OCI-LY3 (cell line): ENCODE data around the gene NFATC2IP.

Experiments used
- H2AFZ ChIP-seq: fragments of 200-600, 300-600 bp; shearing (Covaris generic); 2 replicates; pipeline ENCODE4 v1.6.0; 2014; ENCODE audit warnings: antibody characterized with exemption, low read depth, low read length
- H3K27ac ChIP-seq: fragments of 200-600, 300-600 bp; sonication (generic); 2 replicates; pipeline ENCODE4 v1.5.1; 2014; ENCODE audit warnings: mild to moderate bottlenecking, low read length, moderate library complexity, mixed read lengths
- H3K27me3 ChIP-seq: fragments of 200-600, 300-600 bp; sonication (generic); 2 replicates; pipeline ENCODE4 v1.6.1; 2014; ENCODE audit warnings: low read depth, low read length, mixed read lengths
- H3K36me3 ChIP-seq: fragments of 200-600, 300-600 bp; sonication (generic); replicated peaks from 2 replicates; pipeline ENCODE3; 2014; ENCODE audit warnings: low read depth, low read length, mixed read lengths
- H3K4me1 ChIP-seq: fragments of 300-600, 200-600 bp; sonication (generic); 2 replicates; pipeline ENCODE4 v1.6.1; 2014; ENCODE audit warnings: low read length, mixed read lengths
- H3K4me2 ChIP-seq: fragments of 200-600, 300-600 bp; sonication (generic); 2 replicates; pipeline ENCODE4 v1.6.1; 2014; ENCODE audit warnings: low read length, mixed read lengths
- H3K4me3 ChIP-seq: fragments of 300-600, 200-600 bp; sonication (generic); 2 replicates; pipeline ENCODE4 v1.5.1; 2014; ENCODE audit warnings: antibody characterized with exemption, mild to moderate bottlenecking, low read length, moderate library complexity
- H3K79me2 ChIP-seq: fragments of 300-600, 200-600 bp; shearing (Covaris generic); 2 replicates; pipeline ENCODE4 v1.6.1; 2014; ENCODE audit warnings: mild to moderate bottlenecking, low read length, mixed read lengths
- H3K9ac ChIP-seq: fragments of 300-600, 200-600 bp; shearing (Covaris generic); 2 replicates; pipeline ENCODE4 v1.6.0; 2014; ENCODE audit warnings: mild to moderate bottlenecking, low read length, moderate library complexity
- H3K9me3 ChIP-seq: fragments of 200-600, 300-600 bp; shearing (Covaris generic); 2 replicates; pipeline ENCODE4 v1.6.1; 2014; ENCODE audit warnings: low read length, mixed read lengths; ENCODE audit not compliant: insufficient read depth
- H4K20me1 ChIP-seq: fragments of 200-600, 300-600 bp; sonication (generic); 2 replicates; pipeline ENCODE4 v1.6.1; 2016; ENCODE audit warnings: low read length, mixed read lengths; ENCODE audit not compliant: insufficient read depth
- EZH2phosphoT487 ChIP-seq: fragments of 200-600 bp; shearing (Covaris generic); IDR thresholded peaks from 2 replicates; pipeline ENCODE4 v1.6.1; 2018; ENCODE audit warnings: antibody characterized with exemption, mixed run types, low read depth
- TF ChIP-seq, protein P1 (sequence below): fragments of 200-600, 300-600 bp; sonication (generic); IDR thresholded peaks from 2 replicates; pipeline ENCODE4 v1.5.1; 2014; ENCODE audit warnings: antibody characterized with exemption, low read length, low read depth

NFATC2IP gene

DNA sequence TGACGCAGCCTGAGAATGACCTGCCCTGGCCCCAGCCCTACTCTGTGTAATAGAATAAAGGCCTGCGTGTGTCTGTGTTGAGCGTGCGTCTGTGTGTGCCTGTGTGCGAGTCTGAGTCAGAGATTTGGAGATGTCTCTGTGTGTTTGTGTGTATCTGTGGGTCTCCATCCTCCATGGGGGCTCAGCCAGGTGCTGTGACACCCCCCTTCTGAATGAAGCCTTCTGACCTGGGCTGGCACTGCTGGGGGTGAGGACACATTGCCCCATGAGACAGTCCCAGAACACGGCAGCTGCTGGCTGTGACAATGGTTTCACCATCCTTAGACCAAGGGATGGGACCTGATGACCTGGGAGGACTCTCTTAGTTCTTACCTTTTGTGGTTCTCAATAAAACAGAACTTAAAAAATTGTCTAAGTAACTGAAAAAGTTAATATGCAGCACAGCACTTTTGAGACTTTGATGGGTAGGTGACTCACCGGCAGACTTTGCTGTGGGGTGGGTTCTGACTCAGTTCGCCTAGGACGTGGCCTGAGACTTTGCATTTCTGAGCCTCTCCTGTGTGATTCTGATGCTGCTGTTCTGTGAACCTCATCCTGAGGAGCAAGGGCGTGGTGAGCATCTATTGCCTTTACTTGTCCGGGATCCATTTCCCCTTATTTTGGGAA is 39.8 kb downstream of the NFATC2IP start:
- TF ChIP-seq, protein P1, sequence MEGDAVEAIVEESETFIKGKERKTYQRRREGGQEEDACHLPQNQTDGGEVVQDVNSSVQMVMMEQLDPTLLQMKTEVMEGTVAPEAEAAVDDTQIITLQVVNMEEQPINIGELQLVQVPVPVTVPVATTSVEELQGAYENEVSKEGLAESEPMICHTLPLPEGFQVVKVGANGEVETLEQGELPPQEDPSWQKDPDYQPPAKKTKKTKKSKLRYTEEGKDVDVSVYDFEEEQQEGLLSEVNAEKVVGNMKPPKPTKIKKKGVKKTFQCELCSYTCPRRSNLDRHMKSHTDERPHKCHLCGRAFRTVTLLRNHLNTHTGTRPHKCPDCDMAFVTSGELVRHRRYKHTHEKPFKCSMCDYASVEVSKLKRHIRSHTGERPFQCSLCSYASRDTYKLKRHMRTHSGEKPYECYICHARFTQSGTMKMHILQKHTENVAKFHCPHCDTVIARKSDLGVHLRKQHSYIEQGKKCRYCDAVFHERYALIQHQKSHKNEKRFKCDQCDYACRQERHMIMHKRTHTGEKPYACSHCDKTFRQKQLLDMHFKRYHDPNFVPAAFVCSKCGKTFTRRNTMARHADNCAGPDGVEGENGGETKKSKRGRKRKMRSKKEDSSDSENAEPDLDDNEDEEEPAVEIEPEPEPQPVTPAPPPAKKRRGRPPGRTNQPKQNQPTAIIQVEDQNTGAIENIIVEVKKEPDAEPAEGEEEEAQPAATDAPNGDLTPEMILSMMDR, result no peak
- TF ChIP-seq EZH2phosphoT487, result no peak
- Histone ChIP-seq H3K4me1 (no peaks in the 10 kb centered on the region), H3K27ac (no peak overlapping the region), H4K20me1 (no peaks in the 10 kb centered on the region), H3K79me2 (no peaks in the 10 kb centered on the region), H3K9ac (no peak overlapping the region), H3K4me2 (no peak overlapping the region), H2AFZ (no peak overlapping the region), H3K9me3 (no peaks in the 10 kb centered on the region), H3K4me3 (no peak overlapping the region), H3K27me3 (no peaks in the 10 kb centered on the region), H3K36me3 (peaks cover 8% of the 10 kb centered on the region)

GRCh38 chr16:28991687-28992086 is 41.0 kb downstream of the NFATC2IP start:
- H3K9me3 ChIP-seq, result no peaks in the 10 kb centered on the region
- H2AFZ ChIP-seq, result no peak overlapping the region
- H4K20me1 ChIP-seq, result no peaks in the 10 kb centered on the region
- H3K36me3 ChIP-seq, result peaks cover 8% of the 10 kb centered on the region
- no peaks in the 10 kb centered on the region for H3K4me1 ChIP-seq
- H3K9ac ChIP-seq, result no peak overlapping the region
- H3K4me2 ChIP-seq, result no peak overlapping the region
- H3K27ac ChIP-seq, result no peak overlapping the region
- no peaks in the 10 kb centered on the region for H3K79me2 ChIP-seq
- no peak overlapping the region for H3K4me3 ChIP-seq
- H3K27me3 ChIP-seq, result no peaks in the 10 kb centered on the region
- TF ChIP-seq, protein P1, result no peak
- TF ChIP-seq EZH2phosphoT487, result no peak

GRCh38 chr16:28992496-28992895 is 41.8 kb downstream of the NFATC2IP start:
- no peaks in the 10 kb centered on the region for H3K9me3 ChIP-seq
- no peak overlapping the region for H3K4me3 ChIP-seq
- TF ChIP-seq, protein P1, result no peak
- no peak for TF ChIP-seq EZH2phosphoT487
- no peak overlapping the region for H3K9ac ChIP-seq
- H3K79me2 ChIP-seq, result no peaks in the 10 kb centered on the region
- H2AFZ ChIP-seq, result no peak overlapping the region
- no peak overlapping the region for H3K4me2 ChIP-seq
- H4K20me1 ChIP-seq, result no peaks in the 10 kb centered on the region
- H3K27me3 ChIP-seq, result no peaks in the 10 kb centered on the region
- H3K27ac ChIP-seq, result no peak overlapping the region
- H3K36me3 ChIP-seq, result peaks cover under 1% of the 10 kb centered on the region
- no peaks in the 10 kb centered on the region for H3K4me1 ChIP-seq

DNA sequence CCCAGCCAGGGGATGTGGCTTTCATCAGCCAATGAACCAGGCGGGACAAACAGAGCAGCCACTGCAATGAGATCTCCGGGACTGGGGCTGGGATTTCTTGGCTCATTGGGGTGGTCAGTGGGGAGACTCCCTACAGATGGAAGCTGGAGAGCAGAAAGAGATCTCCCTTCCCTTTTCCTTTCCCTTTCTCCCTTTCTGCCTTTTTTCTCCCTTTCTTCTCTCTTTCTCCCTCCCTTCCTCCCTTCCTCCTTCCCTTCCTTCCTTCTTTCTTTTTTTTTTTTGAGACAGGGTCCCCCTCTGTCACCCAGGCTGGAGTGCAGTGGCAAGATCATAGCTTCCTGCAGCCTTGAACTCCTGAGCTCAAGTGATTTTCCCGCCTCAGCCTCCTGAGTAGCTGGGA is 48.1 kb downstream of the NFATC2IP start:
- Histone ChIP-seq H4K20me1 (no peaks in the 10 kb centered on the region), H3K4me3 (no peak overlapping the region), H3K27ac (no peak overlapping the region), H3K9ac (no peak overlapping the region), H2AFZ (no peak overlapping the region), H3K79me2 (no peaks in the 10 kb centered on the region), H3K36me3 (no peaks in the 10 kb centered on the region), H3K4me1 (peaks cover 2% of the 10 kb centered on the region; the same call in 1 of the 2 replicates), H3K4me2 (no peak overlapping the region), H3K9me3 (no peaks in the 10 kb centered on the region), H3K27me3 (no peaks in the 10 kb centered on the region)
- TF ChIP-seq EZH2phosphoT487, result no peak
- TF ChIP-seq, protein P1, result no peak
